GM21423 (cell line): ENCODE measurements around the gene KRT26.
"Not testable (repeated sequence)": the region's sequence is repeated elsewhere in the genome, so short reads cannot be mapped to it uniquely, and the experiment has no call there.

Experiments used
- ATAC-seq: cut with Tn5 transposase; IDR thresholded peaks from one replicate; pipeline ENCODE4 v1.9.1; 2021; ENCODE audit warnings: mild to moderate bottlenecking, moderate library complexity; ENCODE audit not compliant: unreplicated experiment

KRT26 gene

DNA sequence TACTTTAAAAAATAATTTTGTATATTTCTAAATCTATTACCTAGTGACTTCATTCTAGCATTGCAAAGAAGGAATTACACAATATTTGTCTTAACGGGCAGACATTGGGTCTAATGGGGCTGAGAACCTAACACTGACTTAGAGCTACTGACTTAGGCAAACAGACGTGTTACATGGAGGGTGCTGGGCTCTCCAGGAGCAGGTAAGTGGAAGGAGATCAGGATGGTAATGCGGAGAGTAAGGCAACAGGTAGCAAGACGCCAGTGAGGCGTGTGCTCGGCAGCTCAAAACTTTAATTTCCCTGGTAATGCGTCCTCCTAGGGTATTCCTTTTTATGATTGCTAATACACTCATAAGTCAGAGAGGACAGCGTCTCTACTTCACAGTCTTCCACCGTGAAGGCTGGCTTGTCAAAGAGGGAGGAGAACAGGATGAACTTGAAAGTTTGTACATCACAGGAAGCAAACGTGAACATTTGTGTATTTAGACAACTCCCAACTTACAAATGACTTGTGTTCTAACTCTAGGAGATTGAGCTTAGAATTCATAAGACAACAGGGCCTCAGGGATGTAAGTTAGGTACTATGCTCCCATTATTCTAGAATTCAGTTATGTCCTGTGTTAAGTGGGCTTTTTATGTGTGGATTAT lies 23.1 kb upstream of the KRT26 start:
- ATAC-seq = no peak

DNA sequence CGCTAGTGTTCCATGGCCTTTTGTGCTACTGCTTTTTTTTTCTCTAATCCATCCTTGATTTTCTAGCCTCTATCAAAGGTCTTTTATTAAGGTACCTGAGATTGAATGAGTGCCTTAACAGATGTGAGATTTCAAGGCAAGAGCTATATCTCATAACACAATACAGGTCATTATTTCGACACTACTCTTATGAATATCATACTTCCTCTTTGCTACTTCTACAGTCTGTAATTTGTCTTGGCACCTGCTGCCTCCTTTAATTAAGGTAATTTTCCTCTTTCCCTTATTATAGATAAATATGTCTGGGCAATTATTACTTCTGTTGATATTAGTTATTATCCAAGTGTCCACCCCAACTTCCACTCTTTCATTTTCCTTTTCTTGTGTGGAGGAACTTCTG lies 22.5 kb upstream of the KRT26 start:
- ATAC-seq = no peak

DNA sequence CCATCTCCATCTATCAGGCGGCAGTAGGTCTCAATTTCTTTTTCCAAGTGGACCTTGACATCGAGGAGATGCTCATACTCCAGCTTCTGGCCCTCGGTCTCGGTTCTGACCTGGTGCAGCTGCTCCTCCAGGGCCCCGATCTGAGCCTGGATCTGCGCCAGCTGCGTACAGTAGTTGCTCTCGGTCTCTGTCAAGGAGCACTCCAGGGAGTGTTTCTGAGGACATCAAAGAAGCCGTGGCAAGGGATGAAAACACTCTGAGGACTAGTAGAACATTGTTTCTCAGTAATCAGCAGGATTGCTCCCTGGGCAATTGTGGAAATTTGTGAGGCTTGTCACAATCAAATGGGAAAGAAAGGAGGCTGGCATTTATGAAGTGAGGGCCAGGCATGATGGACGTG lies 21.8 kb upstream of the KRT26 start:
- no peak for ATAC-seq

DNA sequence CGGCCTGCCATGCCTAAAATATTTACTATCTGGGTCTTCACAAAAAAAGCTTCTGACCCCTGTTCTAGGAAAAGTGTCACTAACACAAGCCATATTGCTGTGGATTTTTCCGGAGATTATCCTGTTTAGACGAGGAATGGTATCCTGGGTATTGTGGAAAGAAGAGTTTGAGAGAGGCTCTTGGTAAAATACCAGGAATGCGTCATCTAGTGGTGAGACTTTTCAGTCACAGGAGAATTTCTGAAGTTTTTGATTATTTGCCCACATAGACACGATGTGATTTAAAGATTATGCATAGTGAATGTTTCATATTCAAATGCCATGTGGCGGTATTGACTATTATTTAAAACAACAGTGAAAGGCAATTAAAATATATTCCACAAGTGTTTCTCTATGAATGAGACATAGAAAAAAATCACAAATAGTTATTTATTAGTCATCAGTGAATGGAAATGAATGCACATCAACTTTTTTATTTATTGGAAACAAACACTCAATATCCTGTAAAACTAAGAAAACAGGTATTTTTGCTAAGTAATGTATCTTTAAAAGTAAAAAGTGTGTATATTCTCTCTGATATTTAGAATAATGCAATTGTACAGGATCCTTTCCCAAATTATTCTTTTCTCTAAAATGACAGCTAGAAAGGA lies 19.9 kb upstream of the KRT26 start:
- ATAC-seq = no peak

DNA sequence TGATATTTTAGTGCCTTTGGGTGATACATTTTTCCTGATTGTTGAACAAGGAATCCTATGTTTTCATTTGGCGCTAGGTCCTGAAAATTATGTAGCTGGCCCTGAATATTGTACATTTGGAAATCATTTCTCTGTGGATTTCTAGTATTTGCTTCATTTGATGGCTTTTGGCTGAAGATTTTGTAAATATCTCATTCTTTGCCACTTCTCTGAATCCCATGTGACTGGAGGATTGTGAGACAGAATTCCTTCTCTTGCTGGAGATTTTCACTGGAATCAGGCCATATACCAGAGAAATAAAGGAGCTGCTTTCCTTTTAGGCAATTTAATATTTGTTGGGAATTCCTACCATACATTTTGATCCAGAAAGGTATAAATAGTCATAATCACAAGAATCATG lies 19.1 kb upstream of the KRT26 start:
- no peak for ATAC-seq

DNA sequence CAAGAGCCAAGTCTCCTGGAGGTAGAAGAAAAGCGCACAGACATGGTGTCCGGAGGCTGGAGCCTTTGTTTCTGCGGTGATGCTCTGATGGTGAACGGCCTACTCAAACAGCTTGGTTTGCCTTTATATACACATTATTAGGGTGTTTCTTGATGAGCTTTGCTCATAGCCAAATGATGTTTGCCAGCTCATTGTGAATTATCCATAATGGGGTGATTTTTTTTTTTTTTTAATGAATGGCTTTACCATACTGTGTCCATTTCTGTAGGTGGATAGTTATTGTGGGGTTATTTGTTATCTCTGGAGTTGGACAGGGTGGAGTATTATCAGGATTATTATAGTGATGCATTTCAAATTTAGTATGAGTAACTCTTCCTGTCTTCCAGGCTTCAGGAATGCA lies 10.4 kb upstream of the KRT26 start, which contains the start of gene KRT27:
KRT27 (minus strand) TSS at position 101 of the 400 bp plus-strand sequence; CDS start at position 44, 57 bp downstream.
- ATAC-seq = no peak

DNA sequence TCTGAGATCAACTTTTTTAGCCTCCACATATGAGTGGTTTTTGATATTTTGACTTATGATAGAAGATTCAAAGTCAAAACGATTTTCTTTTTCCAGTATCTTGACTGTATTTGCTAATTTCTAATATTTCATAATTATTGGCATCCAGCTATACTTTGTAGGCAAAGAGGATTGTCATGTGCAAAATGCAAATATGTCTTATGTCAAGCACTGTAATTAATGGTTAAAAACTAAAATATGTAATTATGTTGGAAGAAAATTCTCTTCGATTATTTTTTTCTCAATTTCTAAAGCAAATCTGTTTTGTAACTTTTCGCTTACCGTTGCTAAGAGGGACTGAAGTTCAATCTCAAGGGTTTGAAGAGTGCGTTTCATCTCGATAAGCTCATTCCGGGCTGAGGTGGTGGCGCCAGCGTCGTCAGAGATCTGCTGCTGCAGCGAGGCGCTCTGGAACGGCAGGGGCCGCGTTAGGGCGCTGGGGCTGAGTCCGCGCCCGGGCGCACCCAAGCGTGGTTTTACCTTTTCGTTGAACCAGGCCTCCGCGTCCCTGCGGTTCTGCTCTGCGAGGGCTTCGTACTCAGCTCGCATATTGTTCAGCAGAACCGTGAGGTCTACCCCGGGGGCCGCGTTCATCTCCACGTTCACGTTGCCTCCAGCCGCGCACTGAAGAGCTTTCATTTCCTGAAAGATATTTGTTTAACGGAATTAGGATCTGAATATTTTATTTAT lies 7.3 kb upstream of the KRT26 start:
- no peak for ATAC-seq

DNA sequence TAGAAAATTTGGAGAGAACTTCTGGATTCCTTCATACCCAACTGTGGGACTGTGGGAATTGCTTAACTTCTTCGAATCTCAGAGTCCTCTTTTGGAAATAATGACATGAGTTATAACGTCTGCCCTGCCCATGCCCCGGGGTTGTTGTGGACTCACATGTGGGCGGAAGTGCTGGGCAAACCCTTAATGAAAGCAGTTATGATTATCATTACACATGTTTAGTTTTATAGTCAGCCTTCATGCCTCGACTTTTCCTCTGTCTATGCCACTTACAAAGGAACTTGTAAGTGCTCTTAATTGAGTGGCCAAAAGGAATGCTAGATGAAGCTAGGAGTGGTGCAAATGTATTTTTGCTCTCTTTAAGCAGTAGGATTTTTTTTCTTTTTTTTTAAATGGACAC lies 6.5 kb upstream of the KRT26 start:
- ATAC-seq = no peak

DNA sequence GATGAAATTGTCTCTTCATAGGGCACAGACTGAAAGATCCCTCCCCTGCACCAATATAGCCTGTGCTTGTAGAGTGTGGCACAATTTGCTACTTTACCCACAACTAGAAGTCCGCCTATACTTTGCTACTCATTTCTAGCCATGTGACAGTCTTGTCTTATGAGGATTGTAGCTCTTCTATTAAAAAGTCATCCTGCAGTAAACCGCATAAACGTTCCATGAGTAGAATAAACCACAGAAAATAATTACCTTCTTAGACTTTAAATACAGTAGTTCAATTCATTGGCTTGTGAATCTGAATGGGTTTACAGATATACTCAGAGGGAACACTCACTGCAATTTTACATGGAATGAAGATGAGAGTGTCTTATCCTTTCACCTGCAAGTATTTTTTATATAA lies 6.0 kb upstream of the KRT26 start:
- ATAC-seq = no peak

DNA sequence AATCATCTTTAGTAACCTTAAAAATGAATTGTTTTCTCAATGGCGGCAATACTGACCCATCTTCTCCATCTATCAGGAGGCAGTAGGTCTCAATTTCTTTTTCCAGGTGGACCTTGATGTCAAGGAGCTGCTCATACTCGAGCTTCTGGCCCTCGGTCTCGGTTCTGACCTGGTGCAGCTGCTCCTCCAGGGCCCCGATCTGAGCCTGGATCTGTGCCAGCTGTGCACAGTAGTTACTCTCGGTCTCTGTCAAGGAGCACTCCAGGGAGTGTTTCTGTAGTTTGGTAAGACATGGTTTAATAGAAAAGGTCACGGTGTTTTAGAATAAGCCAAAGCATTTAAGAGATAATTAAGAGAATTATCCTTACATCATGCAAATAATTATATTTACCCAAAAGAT lies 5.5 kb upstream of the KRT26 start:
- no peak for ATAC-seq

DNA sequence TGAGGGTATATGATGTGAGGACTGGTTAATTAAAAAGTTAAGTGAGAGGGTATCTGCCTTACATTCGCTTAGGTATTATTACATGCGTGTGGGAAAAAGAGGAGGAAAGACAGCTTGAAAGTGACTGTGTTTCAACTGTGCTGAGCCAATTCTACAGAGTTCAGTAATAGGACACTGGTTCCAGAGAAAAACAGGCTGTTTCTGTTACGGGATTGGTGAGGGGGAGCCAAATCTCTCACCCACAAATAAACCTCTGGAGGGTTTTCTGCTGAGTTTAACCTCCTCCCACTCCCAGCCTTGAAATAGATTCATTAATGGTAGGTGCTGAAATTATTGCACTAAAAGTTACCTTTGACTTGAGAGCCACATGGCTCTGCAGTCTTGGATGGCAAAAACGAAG lies 3.9 kb upstream of the KRT26 start:
- no peak for ATAC-seq

DNA sequence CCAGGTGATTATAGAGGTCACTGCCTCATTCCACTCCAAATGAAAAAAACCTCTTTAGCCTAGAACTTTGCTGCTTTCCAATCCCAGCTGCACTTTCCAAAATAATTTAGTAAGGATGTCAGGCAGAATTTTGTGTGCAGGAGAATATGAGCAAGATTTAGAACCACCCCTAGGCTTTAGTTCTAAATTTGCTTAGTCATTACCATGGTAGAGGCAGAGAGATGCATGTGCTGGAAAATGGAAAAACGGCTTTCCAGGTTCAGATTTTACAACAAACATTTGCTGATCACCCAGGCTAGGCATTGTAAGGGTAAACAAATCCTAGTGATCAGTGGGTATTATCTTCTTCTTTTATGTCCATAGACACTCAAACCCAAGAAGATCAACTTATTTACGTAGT lies 6.3 kb downstream of the KRT26 start:
- ATAC-seq = no peak

DNA sequence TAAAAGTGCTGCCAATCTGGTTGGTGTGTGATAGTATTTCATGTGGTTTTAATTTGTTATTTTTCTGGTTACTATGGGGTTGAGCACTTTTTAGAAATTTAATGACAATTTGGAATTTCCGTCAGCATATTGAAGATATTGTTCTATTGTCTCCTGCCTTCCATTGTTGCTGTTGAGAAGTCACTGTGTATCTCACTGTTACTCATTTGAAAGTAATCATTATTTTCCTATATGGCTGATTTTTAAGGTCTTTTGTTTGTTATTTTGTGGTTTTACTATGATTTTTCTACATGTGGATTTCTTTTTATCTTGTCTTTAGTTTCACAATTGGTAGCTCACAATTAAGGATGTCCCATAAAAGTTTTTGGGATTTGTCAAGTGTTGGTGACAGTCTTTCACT lies 8.2 kb downstream of the KRT26 start:
- no peak for ATAC-seq

DNA sequence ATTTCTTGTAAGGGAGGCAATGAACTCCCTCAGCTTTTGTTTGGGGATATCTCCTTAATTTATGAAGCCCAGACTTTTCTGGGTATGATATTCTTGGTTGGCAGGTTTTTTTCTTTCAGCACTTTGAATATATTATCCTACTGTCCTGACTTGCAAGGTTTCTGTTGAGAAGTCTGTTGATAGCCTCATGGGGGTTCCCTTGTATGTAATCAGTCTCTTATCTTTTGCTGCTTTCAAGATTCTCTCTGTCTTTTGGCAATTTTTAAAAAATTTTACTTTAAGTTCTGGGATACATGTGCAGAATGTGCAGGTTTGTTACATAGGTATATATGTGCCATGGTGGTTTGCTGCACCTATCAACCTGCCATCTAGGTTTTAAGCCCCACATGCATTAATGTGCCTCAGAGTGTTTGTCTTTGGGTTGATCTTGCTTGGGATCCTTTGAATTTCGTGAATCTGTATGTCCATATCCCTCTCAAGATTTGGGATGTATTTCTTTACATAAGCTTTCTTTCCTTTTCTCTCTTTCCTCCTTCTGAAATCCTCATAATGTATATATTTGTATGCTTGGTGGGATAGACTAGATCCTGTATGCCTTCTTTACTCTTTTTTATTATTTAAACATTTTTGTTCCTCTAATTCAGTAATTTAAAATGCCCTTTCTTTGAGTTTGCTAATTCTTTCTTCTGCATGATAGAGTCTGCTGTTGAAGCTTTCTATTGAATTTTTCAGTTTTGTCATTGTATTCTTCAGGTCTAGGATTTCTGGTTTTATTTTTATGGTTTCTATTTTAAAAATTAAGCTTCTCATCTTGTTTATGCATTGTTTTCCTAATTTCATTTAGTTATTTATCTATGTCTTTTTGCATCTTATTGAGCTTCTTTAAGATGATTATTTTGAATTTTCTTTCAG lies 11.6 kb downstream of the KRT26 start:
- ATAC-seq = no peak

DNA sequence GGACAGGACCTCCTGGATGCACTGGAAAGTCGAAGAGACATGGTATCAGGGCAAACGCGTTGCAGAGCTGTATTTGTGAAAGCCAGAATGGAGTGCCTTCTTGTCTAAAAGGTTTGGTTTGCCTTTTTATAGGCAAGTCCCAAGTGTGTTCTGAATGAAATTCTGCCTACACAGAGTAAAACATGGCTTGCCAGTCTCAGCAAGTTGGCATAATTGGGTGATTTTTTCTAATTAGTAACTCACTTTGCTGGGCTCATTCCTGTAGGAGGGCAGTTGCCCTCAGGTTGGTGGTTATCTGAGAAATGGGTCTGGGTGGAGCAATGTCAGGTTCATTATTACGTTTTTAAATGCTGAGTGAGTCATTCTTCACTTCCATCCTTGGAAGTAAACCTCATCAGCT lies 16.8 kb downstream of the KRT26 start, which contains the start of gene KRT25:
KRT25 (minus strand) TSS at position 101 of the 400 bp plus-strand sequence; CDS start at position 41, 60 bp downstream.
- ATAC-seq = no peak

DNA sequence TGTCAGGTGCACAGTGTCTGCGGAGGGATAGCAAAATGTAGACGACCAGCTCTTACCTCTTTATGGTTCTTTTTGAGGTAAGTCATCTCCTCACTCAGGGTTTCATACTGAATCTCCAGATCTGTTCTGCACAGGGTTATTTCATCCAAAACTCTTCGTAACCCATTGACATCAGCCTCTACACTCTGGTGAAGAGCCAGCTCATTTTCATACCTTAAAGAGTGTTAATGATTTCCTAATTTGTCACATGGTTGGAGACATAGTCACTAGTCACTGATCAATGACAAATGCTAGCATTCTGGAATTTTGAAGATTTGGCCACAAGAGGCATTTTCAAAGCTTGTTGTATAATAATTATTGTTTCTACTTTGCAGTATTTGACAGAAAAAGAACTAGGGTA lies 18.2 kb downstream of the KRT26 start:
- no peak for ATAC-seq

DNA sequence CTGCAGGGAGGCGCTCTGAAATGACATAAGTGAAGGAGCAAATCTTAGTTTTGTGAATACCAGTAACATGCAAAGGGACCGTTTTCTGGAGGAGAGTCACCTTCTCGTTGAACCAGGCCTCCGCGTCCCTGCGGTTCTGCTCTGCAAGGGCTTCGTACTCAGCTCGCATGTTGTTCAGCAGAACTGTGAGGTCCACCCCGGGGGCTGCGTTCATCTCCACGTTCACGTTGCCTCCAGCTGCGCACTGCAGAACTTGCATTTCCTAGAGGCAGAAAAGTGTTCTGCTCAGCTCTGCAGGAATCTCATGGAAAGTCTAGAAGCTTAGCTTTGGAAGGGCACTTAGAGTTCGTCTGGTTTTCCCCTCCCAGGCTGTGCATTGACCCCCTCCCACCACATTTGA lies 20.9 kb downstream of the KRT26 start:
- no peak for ATAC-seq

DNA sequence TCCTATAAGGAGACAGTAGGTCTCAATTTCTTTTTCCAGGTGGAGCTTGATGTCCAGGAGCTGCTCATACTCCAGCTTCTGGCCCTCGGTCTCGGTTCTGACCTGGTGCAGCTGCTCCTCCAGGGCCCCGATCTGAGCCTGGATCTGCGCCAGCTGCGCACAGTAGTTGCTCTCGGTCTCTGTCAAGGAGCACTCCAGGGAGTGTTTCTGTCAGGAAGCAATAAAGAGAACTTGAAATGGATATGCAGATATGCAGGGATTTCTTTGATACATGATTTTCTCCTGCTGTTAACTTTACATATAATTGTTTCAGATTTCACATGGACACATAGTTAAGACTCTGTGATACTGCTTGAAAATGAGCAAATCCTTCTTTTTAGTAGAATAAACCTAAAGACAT lies 21.6 kb downstream of the KRT26 start:
- ATAC-seq = no peak

DNA sequence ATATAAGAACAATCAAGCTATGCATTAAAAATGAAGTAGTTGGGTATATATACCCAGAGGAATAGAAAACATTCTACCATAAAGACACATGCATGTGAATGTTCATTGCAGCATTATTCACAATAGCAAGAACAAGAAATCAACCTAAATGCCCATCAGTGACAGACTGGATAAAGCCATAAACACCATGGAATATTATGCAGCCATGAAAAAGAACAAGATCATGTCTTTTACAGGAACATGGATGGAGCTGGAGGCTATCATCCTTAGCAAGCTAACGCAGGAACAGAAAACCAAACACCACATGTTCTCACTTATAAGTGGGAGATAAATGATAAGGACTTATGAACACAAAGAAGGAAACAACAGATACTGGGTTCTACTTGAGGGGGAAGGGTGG lies 23.3 kb downstream of the KRT26 start:
- ATAC-seq = not testable (repeated sequence)

DNA sequence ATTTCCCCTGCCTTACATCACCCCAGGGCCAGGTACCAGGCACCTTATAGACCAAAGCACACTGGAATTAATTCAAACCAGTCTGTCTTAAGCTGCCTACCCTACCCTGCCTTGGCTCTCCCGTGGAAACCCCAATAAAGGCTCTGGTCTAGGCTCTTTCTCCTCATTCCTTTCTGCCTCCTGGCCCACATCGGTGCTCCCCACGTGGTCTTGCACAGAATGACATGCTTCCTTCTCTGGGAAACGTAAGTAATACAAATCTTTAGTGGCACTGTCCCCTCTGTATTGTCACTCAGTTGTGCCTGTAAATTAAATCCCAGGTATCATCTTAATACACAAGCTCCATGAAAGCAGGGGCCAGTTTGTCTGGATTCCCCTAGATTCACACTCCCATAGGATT lies 33.4 kb downstream of the KRT26 start:
- ATAC-seq = no peak

DNA sequence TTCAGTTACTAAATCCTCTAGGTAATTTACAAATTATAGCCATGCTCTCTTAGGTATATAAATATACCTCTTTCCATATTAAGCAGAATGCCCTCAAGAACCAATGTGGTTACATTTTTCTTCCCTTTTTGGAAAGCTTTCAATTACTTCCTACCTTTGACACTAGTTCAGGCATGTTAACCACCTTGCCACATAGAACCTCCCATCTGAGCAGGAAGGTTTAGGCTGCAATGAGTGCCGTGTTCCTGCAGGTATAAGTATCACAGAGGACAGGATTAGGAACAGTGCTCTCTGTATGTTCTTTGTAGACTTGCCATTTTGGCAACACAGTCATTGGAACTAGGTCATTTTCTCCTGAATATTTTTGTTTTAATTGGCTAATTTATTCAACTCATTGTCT lies 37.0 kb downstream of the KRT26 start:
- ATAC-seq = no peak
